Retina (tissue), 1 donor: ENCODE measurements around the gene ERFL.
"Not testable (repeated sequence)": the region's sequence is repeated elsewhere in the genome, so short reads cannot be mapped to it uniquely, and the experiment has no call there.

Experiments used
- DNase-seq: peaks from one replicate; pipeline ENCODE4 v3.0.0-alpha.2; 2016

ERFL gene

DNA sequence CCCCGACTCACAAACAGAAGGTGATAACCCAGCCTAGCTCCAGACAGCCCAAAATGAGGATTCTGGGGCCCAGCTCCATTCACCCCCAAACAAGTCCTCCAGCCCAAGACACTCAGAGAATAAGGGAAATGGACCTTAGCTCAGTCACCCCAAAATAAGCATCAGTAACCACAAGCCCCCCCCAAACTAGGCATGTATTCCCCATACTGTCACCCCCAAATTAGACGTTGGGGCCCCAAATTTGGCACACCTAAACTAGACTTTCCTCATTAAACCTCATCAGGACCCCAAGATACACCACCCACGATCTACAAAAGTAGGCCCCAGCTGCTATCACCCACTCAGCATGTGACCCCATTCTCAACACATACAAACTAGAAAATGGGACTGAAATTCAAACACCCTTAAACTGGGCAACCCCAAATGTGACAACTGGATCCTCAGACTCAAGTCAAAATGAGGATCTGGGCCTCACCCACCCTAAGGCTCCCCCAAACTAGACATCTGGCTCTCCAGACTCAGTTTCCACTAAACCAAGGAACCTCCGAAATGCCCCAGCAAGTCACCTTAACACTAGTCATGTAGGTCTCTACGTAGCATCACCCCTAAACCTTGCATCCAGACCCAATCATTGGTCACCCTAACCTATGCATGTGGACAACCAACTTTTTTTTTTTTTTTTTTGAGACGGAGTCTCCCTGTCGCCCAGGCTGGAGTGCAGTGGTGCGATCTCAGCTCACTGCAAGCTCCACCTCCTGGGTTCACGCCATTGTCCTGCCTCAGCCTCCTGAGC is 13.4 kb upstream of the ERFL start:
- DNase-seq: no peak

DNA sequence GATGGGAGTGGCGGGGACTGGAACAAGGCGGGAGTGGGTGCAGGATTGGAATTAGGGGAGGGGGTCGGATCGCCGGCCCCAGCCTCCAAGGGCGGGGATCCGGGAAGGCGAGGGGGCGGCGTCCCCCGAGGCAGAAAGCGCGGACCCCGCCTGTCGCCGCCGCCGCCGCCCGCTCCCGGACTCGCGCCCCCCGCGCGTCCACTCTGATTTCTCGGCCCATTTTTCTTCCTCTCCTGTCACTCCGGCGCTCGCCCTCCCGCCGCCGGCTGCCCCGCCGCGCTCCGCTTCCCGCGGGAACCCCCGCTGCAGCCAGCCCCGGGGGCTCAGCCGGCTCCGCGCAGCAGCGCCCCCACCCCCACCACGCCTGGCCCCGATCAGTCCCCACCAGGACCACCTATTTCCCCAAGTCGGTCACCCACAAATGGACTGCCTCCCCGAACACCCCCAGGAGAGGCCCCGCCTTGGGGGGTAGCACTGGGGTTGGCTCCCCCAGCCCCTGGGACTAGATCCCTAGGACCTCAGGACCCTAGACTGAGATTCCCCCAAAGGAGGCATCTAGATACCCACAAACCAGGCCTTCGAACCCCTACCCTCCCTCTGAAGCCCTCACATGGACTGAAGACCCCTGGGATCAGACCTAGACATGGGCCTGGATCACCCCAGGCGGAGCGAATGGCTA is 12.6 kb upstream of the ERFL start:
- no peak for DNase-seq

DNA sequence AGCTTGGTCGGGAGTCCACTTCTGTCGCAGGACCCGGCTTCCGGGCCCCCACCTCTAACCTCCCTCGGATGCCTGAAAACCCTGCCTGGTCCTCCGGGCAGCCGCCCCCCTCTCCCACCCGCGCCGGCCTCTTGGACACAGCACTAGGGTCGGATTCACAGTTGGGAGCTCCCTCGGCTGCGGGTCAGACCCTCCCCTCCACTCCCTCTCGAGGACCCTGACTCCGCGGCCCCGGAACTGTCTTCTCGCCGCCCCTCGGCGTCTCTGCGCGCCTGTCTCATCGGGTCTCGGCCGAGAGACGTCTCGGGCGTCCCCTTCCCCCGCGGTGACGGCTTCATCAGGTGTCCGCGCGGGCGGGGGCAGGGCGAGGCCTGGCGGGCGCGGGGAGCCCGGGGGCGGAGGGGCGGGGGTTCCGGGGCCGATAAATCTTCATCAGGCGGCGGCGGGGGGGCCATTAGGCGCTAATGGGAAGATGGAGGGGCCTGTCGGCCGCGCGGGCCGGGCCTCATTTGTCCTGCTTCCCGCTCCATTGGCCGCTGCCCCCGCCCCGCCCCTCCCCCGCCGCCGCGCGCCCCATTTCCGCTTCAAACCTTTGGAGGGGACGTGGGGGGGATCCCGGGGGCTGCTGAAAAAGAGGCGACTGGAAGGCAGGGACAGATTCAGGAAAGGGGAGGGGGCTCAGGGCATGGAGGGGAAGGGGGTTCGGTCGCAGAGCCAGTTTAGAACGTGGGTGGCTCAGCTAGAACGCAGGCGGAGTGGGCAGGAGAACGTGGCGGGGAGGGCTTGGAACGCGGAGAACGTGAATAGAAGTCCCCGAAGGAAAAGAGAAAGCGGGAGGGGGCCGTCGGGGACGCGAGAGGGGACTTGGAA is 11.8 kb upstream of the ERFL start:
- peak; percentile 54 for DNase-seq

- DNase-seq: not testable (repeated sequence)
Measured at GRCh38 chr19:41939209-41939608, 11.0 kb upstream of the ERFL start.

DNA sequence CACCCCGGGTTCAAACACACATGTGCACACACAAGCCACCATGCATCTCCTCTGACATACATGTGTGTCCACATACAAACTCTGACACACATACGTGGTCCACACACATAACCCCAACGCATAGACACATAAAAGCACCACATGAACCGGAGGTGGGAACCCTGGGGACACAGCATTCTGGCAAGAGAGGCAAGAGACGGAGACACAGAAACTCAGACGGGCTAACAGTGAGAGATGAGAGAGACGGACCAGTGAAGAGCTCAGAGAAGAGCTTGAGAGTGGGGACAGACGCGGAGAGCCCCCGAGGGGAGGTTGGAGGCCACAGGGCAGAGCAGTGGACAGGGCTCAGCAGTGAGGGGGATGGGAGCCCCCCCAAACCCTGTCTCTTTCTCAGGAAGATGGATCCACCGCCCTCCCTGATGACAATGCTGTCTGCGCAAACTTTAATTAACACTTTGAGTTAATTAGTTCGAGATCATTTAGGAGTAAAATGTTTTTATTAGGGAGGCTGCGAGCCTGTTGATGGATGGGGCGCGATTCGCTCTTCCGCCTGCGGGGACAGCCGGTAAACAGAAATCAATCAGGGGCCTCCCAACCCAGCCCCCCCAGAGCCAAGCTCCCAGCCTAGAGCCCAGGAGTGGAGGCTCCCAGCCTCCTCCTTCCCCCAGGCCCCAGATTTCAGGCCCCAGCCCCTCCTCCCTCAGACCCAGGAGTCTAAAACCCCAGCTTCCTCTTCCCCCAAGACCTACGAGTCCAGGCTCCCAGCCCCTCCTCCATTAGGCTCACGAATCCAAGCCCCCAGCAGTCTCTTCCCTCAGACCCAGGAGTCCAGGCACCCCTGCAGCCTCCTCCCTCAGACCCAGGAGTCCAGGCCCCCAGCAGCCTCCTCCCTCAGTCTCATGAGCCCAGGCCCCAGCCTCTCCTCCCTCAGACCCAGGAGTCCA is 9.5 kb upstream of the ERFL start:
- peak; percentile 26 for DNase-seq

DNA sequence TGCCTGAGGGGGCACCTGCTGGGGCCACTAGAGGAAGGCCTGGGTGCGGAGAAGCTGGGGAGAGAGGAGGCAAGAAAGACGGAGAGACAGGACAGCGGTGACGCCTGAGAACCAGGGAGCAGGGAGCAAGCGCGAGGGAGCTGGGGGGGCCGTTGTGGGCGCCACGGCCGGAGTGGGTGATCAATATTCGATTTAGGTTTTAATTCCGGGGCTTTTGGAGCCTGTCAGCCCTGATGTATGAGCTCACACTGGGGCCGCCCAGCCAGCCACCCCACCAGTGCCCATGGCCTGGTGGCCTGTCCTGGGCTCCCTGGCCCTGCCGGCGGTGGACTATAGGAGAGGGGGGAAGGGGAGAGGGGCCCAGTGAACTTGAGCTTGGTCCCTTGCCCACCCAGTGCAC is 8.7 kb upstream of the ERFL start:
- DNase-seq: peak; percentile 22

DNA sequence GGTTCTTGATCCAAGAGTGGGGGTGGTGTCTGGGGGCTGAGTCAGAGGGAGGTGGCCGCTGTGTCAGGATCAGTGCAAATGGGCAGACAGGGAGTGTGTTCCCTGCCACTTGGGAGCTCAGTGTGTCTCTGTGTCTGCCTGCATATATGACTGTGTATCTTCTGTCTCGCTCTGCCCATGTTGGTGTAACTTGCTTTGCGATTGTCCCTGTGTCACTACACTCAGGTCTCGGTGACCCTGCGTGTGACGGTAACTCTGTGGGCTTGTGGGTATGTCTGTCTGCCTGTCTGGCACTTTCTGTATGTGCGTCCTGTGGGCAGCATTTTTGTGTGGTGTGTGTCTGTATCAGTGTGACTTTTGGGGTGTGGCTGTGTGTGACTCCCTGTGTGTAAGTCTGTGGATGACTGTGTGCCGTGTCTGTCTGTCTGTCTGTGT is 8.2 kb upstream of the ERFL start:
- peak; percentile 20 for DNase-seq

DNA sequence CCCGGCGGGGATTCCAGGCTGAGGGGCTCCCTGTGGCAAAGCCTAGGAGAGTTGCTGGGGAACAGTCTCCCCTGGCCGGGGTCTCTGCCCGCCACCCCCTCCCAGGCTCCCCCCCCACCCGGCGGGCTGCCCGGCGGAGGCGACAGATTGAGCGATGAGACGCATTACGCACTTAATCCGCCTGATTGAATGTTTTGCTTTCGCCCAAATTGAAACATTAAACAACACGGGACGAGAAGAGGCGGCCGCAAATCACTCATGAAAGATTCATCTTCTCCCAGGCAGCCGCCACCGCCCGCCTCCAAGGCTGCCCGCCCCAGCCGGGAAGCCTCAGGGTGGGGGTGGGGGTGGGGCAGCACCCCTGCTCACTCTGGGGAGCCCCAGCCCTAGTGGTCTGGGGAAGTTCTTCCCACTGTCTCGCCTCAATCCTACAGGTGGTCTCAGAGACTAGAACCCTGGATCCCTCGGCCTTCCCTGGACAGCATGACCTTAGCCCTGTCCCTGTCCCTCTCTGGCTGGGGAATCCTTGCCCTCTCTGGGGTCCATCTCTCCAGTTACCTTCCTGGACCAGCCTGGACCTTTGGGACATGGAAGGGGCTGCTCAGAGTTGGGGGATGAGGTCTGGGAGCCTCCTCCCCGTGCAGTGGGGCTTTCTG is 7.6 kb upstream of the ERFL start:
- DNase-seq: no peak

DNA sequence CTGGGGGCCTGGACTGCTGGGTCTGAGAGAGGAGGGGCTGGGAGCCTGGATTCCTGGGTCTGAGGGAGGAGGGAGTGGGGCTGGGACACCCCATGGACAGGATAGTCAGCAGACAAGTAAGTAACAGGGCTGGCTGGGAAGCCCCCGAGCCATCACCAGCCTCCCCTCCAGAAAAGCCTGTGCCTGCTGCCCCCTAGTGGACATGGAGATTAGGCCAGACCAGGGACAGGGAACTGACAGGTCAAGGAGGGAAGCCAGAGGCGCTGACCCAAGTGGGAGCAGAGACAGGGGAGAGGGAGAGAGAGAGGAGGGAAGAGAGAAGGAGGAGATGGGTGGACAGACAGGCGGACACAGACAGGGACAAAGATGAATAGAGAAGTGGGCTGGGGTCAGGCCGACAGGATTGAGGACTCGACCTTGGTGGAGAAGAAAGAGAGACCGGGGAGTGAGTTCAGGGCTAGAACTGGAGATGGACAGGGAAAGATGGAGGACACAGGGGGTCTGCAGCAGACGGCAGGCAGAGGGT is 6.7 kb upstream of the ERFL start:
- peak; percentile 82 for DNase-seq

GRCh38 chr19:41933693-41934426 is 5.6 kb upstream of the ERFL start:
- no peak for DNase-seq

- DNase-seq: peak; percentile 62
Measured at GRCh38 chr19:41932720-41933332, 4.6 kb upstream of the ERFL start.

GRCh38 chr19:41932259-41932719 is 4.0 kb upstream of the ERFL start:
- DNase-seq: peak; percentile 18

DNA sequence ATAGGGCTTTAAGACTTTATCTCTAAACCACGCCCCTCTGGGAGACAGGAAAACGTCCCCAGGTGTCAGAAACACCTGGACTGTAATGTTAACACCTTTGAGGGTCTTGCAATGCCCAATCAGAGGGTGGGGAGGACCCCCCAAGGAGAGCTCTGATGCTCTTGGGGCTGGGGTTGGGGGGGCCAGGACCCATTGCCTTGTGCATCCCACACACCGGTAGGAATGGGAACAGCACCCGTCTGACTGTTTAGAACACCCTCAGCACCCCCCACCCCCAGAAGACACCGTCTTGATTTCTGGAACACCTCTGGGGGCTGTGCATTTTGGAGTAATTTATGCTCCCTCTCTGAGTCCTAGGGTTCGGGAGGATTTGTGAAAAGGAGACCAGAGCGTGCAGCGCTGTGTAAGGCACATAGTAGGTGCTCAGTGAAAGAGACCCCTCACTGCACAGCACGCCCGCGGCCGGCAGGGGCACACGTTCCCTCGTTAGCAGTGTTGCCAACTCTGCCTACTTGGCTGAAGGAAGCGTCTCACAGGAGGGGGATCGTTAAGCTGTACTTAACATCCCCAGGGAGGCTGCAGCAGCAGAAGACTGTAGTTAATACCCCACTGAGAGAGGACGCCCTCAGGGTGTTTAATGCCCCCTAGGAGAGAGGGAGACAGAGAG is 2.8 kb upstream of the ERFL start:
- peak; percentile 35 for DNase-seq

GRCh38 chr19:41930322-41930722 is 2.1 kb upstream of the ERFL start:
- no peak for DNase-seq

DNA sequence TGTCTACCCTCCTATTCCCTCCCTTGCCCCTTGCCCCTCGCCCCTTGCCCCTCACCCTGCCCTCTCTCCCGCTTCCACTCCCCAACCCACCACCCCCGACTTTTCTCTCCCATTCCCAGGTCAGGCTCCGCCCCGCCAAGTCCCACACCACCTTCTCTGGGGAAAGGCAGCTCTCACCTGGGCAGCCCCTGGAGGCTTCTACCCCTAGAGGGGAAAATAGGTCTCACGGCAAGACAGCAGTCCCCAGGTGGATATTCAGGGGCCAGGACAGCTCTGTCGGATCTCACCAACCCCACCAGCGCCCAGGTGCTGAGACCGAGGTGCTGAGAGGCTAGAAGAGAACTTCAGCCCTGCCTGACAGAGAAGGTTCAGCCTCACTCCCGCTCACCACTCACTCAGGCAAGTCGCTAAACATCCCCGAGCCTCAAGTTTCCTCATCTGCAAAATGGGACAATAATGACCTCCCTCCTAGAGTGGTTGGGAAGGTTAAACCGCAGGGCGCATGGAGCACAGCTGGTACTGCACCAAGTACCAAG is 1.4 kb upstream of the ERFL start:
- no peak for DNase-seq

DNA sequence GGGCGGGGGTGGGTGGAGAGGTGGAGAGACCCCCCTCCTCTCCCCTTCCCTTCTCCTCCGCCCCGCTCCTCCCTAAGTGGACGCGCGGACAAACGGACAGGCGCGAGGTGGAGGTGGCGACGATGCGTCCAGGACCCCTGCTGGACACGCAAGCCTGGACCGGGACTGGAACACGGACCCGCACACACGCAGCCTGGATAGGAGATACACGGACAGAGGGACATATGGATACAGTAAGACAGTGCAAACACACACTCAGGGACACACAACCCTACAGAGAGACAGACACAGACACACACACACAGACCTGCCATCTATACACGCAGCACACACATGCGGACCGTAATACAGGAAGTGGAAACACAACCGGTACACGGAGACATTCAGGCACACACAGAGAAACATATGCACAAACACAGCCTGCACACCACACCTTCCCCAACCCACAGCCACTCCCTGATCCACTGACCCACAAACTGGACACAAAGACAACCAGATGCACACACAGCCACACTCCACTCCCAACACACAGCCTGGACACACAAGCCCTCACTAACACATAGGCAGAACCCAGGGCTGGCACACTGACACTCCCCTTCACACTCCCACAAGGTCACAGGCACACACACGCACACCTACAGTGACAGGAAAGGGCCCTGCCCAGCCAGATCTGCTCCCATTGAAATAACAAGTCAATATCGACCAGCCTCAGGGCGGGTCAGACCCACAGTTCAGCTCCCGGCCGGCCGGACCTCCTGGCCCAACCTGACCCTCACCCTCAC is 696 bp upstream of the ERFL start:
- DNase-seq: peak; percentile 26

DNA sequence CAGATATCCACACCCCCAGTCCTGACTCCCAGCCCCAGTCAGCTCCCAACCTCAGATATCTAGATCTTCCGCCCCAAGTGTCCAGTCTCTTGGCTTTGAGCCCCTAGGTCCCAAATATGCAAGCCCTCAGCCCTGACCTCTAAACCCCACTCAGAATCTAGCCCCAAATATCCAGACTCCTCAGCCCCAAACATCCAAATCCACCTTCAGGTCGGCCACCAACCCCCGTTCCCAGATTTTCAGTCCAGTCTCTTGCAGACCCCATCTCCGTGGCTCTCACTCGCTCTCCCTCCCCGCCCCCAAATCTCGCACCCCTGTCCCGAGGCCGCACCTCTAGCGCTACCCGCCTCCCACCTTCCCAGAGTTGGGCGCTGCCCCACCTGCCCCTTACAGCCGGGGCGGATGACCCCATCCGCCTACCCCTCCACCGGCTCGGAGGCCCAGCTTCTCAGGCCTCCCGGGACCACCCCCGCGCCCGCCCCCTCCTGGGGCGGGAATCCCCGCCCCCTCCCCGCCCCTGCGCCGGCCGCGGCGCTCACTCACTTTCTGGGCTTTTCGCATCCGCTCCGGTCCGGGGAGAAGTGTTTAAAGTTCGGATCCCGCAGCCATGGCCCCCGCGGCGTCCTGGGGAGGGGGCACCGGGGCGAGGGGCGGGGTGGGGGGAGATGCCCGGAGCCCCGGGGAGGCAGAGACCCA is 604 bp downstream of the ERFL start:
- DNase-seq: no peak
